GM19099 (cell line): ENCODE measurements around the gene SHD.

Experiments used
- POLR2A ChIP-seq: IDR thresholded peaks from 3 replicates; pipeline ENCODE4 v1.6.1; 2011; ENCODE audit warnings: low read depth; ENCODE audit not compliant: insufficient read length; ENCODE audit errors: extremely low read depth

The SHD gene

GRCh38 chr19:4313847-4314490 lies 34.9 kb downstream of the SHD start:
- no peak for TF ChIP-seq POLR2A

- no peak for TF ChIP-seq POLR2A
These were observed 37.9 kb downstream of the SHD start for GRCh38 chr19:4316956-4317355.

GRCh38 chr19:4318460-4318859 lies 39.4 kb downstream of the SHD start:
- no peak for TF ChIP-seq POLR2A

GRCh38 chr19:4319067-4319718 lies 40.1 kb downstream of the SHD start:
- no peak for TF ChIP-seq POLR2A

- TF ChIP-seq POLR2A = no peak
These were observed 41.4 kb downstream of the SHD start for GRCh38 chr19:4320419-4320818.

GRCh38 chr19:4322942-4323665 lies 44.0 kb downstream of the SHD start:
- TF ChIP-seq POLR2A = no peak

GRCh38 chr19:4323692-4324091 lies 44.6 kb downstream of the SHD start:
- no peak for TF ChIP-seq POLR2A

- no peak for TF ChIP-seq POLR2A
These were observed 45.2 kb downstream of the SHD start for GRCh38 chr19:4324228-4324627.

GRCh38 chr19:4326215-4326836 lies 47.3 kb downstream of the SHD start:
- TF ChIP-seq POLR2A = no peak

- TF ChIP-seq POLR2A = no peak
These were observed 47.8 kb downstream of the SHD start for GRCh38 chr19:4326837-4327251.

GRCh38 chr19:4327252-4327876 lies 48.3 kb downstream of the SHD start:
- no peak for TF ChIP-seq POLR2A

- TF ChIP-seq POLR2A = no peak
These were observed 48.8 kb downstream of the SHD start for GRCh38 chr19:4327877-4328242.

- peak; percentile 87 for TF ChIP-seq POLR2A
These were observed 49.4 kb downstream of the SHD start for GRCh38 chr19:4328243-4328990.

- no peak for TF ChIP-seq POLR2A
These were observed 50.8 kb downstream of the SHD start for GRCh38 chr19:4329858-4330257.

GRCh38 chr19:4334929-4335570 lies 56.0 kb downstream of the SHD start:
- TF ChIP-seq POLR2A = no peak
